ENCODE measurements around the gene SNAP25. TPM values are rescaled to one million over a fixed set of nuclear protein-coding genes. Genes with fewer than 3 reads are reported as not detected.

The SNAP25 gene
- total and polyA plus RNA-seq, 10 of the 15 experiments (the other 5 are each of a cell fraction or from before 2014, with no cell fraction given): not detected

DNA sequence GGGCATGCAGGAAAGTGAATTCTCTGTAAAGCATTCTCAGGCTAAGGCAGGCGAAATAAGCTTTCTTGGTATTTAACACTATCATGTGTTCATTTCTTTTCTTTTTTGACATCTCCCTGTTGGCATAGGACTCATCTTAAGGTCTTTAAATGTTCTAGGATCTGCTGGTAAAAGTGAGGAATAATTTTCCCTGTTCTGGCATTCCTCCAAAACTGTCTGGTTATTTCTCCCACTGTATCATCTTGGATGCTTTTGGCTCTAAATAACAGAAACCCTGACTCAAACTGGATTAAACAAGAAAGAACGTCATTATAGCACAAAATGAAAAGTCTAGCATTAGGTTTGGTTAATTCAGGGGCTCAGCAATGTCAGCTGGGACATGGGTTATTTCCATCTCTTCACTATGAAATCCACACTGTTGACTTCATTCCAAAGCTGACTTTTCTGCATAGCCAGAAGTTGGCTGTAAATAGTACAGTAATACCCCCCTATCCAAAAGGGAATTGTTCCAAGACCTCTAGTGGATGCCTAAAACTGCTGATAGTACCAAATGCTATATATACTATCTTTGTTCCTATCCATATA lies 37.9 kb upstream of the SNAP25 start:
- RAD21 ChIA-PET (ENCODE audit: unreplicated experiment): no interaction called here
- Histone ChIP-seq H3K4me2 (ENCODE audit: control insufficient read depth, insufficient read depth) (no peak overlapping the region), H3K27me3 (replicated peaks in 1 of 2; ENCODE audit: control insufficient read depth in 2 of 2, insufficient read depth in 2 of 2, low read length in 1 of 2) (no peaks in the 10 kb centered on the region), H4K20me1 (ENCODE audit: control insufficient read depth, insufficient read depth) (no peaks in the 10 kb centered on the region), H3K27ac (ENCODE audit: control insufficient read depth, insufficient read depth) (no peak overlapping the region), H3K9me3 (replicated peaks; ENCODE audit: control insufficient read depth, insufficient read depth, low read length) (no peaks in the 10 kb centered on the region), H3K4me3 (no peak overlapping the region), H3K9ac (ENCODE audit: control insufficient read depth, insufficient read depth, low read length) (no peak overlapping the region), H3K79me2 (ENCODE audit: control insufficient read depth, insufficient read depth, low read length) (no peaks in the 10 kb centered on the region), H3K4me1 (ENCODE audit: control insufficient read depth, insufficient read depth, low read length) (no peaks in the 10 kb centered on the region), H3K36me3 (ENCODE audit: control insufficient read depth in 2 of 2, insufficient read depth in 2 of 2, low read length in 1 of 2) (no peaks in the 10 kb centered on the region), H2AFZ (ENCODE audit: control insufficient read depth, low read depth, low read length) (no peak overlapping the region)
- DNase-seq (ENCODE audit: low read depth, low spot score) (no peak), FAIRE-seq (no peak), ATAC-seq (no peak)
- SMC1A ChIA-PET (ENCODE audit: uncharacterized antibody, unreplicated experiment): no interaction called here
- no peak for TF ChIP-seq ETV6 (conservative IDR thresholded peaks at IDR 0.05 in 1 of 2, IDR thresholded peaks at IDR 0.05 in 1 of 2; ENCODE audit: borderline replicate concordance in 1 of 2, low read depth in 1 of 2)
- TF ChIP-seq, protein P1, sequence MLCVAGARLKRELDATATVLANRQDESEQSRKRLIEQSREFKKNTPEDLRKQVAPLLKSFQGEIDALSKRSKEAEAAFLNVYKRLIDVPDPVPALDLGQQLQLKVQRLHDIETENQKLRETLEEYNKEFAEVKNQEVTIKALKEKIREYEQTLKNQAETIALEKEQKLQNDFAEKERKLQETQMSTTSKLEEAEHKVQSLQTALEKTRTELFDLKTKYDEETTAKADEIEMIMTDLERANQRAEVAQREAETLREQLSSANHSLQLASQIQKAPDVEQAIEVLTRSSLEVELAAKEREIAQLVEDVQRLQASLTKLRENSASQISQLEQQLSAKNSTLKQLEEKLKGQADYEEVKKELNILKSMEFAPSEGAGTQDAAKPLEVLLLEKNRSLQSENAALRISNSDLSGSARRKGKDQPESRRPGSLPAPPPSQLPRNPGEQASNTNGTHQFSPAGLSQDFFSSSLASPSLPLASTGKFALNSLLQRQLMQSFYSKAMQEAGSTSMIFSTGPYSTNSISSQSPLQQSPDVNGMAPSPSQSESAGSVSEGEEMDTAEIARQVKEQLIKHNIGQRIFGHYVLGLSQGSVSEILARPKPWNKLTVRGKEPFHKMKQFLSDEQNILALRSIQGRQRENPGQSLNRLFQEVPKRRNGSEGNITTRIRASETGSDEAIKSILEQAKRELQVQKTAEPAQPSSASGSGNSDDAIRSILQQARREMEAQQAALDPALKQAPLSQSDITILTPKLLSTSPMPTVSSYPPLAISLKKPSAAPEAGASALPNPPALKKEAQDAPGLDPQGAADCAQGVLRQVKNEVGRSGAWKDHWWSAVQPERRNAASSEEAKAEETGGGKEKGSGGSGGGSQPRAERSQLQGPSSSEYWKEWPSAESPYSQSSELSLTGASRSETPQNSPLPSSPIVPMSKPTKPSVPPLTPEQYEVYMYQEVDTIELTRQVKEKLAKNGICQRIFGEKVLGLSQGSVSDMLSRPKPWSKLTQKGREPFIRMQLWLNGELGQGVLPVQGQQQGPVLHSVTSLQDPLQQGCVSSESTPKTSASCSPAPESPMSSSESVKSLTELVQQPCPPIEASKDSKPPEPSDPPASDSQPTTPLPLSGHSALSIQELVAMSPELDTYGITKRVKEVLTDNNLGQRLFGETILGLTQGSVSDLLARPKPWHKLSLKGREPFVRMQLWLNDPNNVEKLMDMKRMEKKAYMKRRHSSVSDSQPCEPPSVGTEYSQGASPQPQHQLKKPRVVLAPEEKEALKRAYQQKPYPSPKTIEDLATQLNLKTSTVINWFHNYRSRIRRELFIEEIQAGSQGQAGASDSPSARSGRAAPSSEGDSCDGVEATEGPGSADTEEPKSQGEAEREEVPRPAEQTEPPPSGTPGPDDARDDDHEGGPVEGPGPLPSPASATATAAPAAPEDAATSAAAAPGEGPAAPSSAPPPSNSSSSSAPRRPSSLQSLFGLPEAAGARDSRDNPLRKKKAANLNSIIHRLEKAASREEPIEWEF (IDR thresholded peaks at IDR 0.05; ENCODE audit: insufficient replicate concordance, low read depth, low read length): no peak
- TF ChIP-seq SRF (IDR thresholded peaks at IDR 0.05; ENCODE audit: low read depth in 2 of 2, low read length in 2 of 2): no peak
- TF ChIP-seq POU2F2 (IDR thresholded peaks at IDR 0.05; ENCODE audit: borderline replicate concordance, low read depth, low read length): no peak
- TF ChIP-seq IRF4 (IDR thresholded peaks at IDR 0.05; ENCODE audit: low read depth, low read length): no peak
- TF ChIP-seq TBL1XR1 (IDR thresholded peaks at IDR 0.05; ENCODE audit: low read depth, low read length): no peak
- TF ChIP-seq CBX3 (IDR thresholded peaks at IDR 0.05; ENCODE audit: borderline replicate concordance, low read depth): no peak
- no peak for TF ChIP-seq RAD51 (IDR thresholded peaks at IDR 0.05)
- no peak for TF ChIP-seq RAD21 (IDR thresholded peaks at IDR 0.05; ENCODE audit: insufficient read depth, low read depth, low read length)
- TF ChIP-seq RUNX3 (IDR thresholded peaks at IDR 0.05; ENCODE audit: low read length): no peak
- TF ChIP-seq ZNF384 (IDR thresholded peaks at IDR 0.05; ENCODE audit: borderline replicate concordance, low read depth, low read length): no peak
- TF ChIP-seq TCF3 (IDR thresholded peaks at IDR 0.05; ENCODE audit: borderline replicate concordance, insufficient read depth, low read depth, low read length): no peak
- no peak for TF ChIP-seq NBN (IDR thresholded peaks at IDR 0.05)
- TF ChIP-seq SMAD1 (IDR thresholded peaks at IDR 0.05; ENCODE audit: low read depth, partially characterized antibody): no peak
- no peak for TF ChIP-seq POLR2AphosphoS2 (IDR thresholded peaks at IDR 0.05; ENCODE audit: low read depth, low read length)
- no peak for TF ChIP-seq POLR2A (IDR thresholded peaks at IDR 0.05; ENCODE audit: low read depth, low read length)
- TF ChIP-seq STAT1 (conservative IDR thresholded peaks at IDR 0.05): no peak
- TF ChIP-seq MTA3 (IDR thresholded peaks at IDR 0.05; ENCODE audit: borderline replicate concordance, low read length): no peak
- TF ChIP-seq NFYA (IDR thresholded peaks at IDR 0.05; ENCODE audit: borderline replicate concordance, low read depth, low read length): no peak
- intact Hi-C loops (cut with micrococcal nuclease; ENCODE audit: unreplicated experiment) (no loop called here), in situ Hi-C loops (cut with MboI) (no loop called here)
- CTCF ChIA-PET: no interaction called here
- POLR2A ChIA-PET: no interaction called here
- 23% methylated on average over 2 of the region's 2 CpGs for WGBS (ENCODE audit: insufficient coverage, insufficient replicate concordance, low lambda C conversion rate, missing lambda C conversion rate)
- no TSS peak for BruUV-seq (replicated peaks)
